OCI-M1 (cell line): ENCODE results near the gene PBXIP1.

Source experiments
- DNase-seq: peaks from one replicate; lab custom pipeline; 2025; lab: John Stamatoyannopoulos, UW

Gene PBXIP1

DNA sequence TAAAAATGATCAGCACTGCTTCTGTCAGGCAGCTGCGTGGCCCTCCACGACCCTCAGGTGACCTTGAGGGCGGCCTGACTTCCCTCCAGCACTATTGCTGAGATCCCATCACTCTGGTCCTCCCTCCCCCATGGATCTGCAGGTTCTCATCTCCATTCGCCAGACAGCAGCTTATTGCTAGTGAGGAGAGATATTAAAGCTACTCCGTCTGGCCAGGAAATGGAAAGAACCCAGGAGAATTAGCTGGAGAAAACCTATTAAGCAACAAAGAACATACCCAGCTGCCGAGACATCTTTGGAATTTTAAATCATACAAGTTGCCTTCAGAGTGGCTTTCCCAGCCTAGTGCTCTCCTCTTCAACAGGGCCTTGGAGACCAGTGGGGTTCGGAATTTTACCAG, 60.1 kb downstream of the PBXIP1 start:
- DNase-seq: no peak
